HepG2 (cell line): ENCODE measurements around the gene SNX3. TPM values are rescaled to one million over a fixed set of nuclear protein-coding genes. Genes with fewer than 3 reads are reported as not detected.

Experiments
- AHDC1 ChIP-seq: sonication (generic); formaldehyde crosslinking; IDR thresholded peaks from 2 replicates; pipeline ENCODE4 v1.5.1; 2020; ENCODE audit warnings: mild to moderate bottlenecking, missing genetic modification reagents, borderline replicate concordance
- ASH2L ChIP-seq: fragments of 300-600, 200-600 bp; sonication (generic); IDR thresholded peaks from 2 replicates; pipeline ENCODE4 v1.7.0; 2017; ENCODE audit warnings: low read depth, mild to moderate bottlenecking, moderate library complexity, mixed read lengths, low read length; ENCODE audit not compliant: insufficient read length
- EED ChIP-seq: sonication (generic); formaldehyde crosslinking; IDR thresholded peaks from 2 replicates; pipeline ENCODE4 v1.5.0; 2020; ENCODE audit warnings: mild to moderate bottlenecking, missing genetic modification reagents
- HNRNPK ChIP-seq: fragments of 200-400 bp; formaldehyde crosslinking; IDR thresholded peaks from 2 replicates; pipeline ENCODE4 v1.6.1; 2018; ENCODE audit warnings: low read length, low read depth, moderate library complexity, mild to moderate bottlenecking; ENCODE audit not compliant: poor library complexity, severe bottlenecking
- IRF9 ChIP-seq: sonication (generic); formaldehyde crosslinking; IDR thresholded peaks from 2 replicates; pipeline ENCODE4 v1.8.0; 2022; ENCODE audit warnings: missing genetic modification reagents, mild to moderate bottlenecking, borderline replicate concordance
- KDM6A ChIP-seq: IDR thresholded peaks from 2 replicates; pipeline ENCODE4 v1.6.1; 2016; ENCODE audit warnings: low read depth
- MIER3 ChIP-seq: IDR thresholded peaks from 2 replicates; pipeline ENCODE4 v1.6.1; 2016; ENCODE audit warnings: missing compliant biosample characterization, borderline replicate concordance
- RARA ChIP-seq: IDR thresholded peaks from 2 replicates; pipeline ENCODE4 v1.6.1; 2016; ENCODE audit warnings: missing genetic modification reagents, missing compliant biosample characterization
- YEATS2 ChIP-seq: sonication (generic); formaldehyde crosslinking; IDR thresholded peaks from 2 replicates; pipeline ENCODE4 v1.4.0; 2020; ENCODE audit warnings: missing genetic modification reagents, borderline replicate concordance
- YEATS4 ChIP-seq: sonication (generic); formaldehyde crosslinking; IDR thresholded peaks from 2 replicates; pipeline ENCODE4 v1.4.0; 2020; ENCODE audit warnings: missing genetic modification reagents, borderline replicate concordance
- ZBTB44 ChIP-seq: sonication (generic); formaldehyde crosslinking; IDR thresholded peaks from 2 replicates; pipeline ENCODE4 v1.4.0; 2020; ENCODE audit warnings: missing genetic modification reagents
- ZC3H4 ChIP-seq: sonication (generic); formaldehyde crosslinking; IDR thresholded peaks from 2 replicates; pipeline ENCODE4 v1.4.0; 2020; ENCODE audit warnings: missing genetic modification reagents, borderline replicate concordance
- ZNF136 ChIP-seq: sonication (generic); formaldehyde crosslinking; IDR thresholded peaks from 2 replicates; pipeline ENCODE4 v1.8.1; 2022; ENCODE audit warnings: low read depth, mild to moderate bottlenecking, moderate library complexity, missing genetic modification reagents
- ZNF275 ChIP-seq: sonication (generic); formaldehyde crosslinking; IDR thresholded peaks from 2 replicates; pipeline ENCODE4 v1.8.0; 2022; ENCODE audit warnings: missing genetic modification reagents, mild to moderate bottlenecking, inconsistent platforms, borderline replicate concordance
- ZNF34 ChIP-seq: sonication (generic); formaldehyde crosslinking; IDR thresholded peaks from 2 replicates; pipeline ENCODE4 v1.4.0; 2020; ENCODE audit warnings: mild to moderate bottlenecking, missing genetic modification reagents, borderline replicate concordance
- ZNF709 ChIP-seq: sonication (generic); formaldehyde crosslinking; IDR thresholded peaks from 2 replicates; pipeline ENCODE4 v1.5.0; 2020; ENCODE audit warnings: mild to moderate bottlenecking, missing genetic modification reagents
- polyA plus RNA-seq, 8 experiments: library from polyadenylated mRNA; depleted of rRNA in 3 of 8; stranded (reverse) in 7 of 8; unstranded in 1 of 8; fragments of >200 nt; fragmentation: Illumina TruSeq in 4 of 8; extraction: Trizol in 4 of 8; gene quantifications; 2 replicates each; pipeline versions ENCODE4 v1.2.1 to v1.2.3, GENCODE V29; 2011 to 2016; ENCODE audit warnings: low read depth in 4 of 8, missing spikeins in 1 of 8, mixed read lengths in 1 of 8; ENCODE audit not compliant: insufficient read depth in 1 of 8
- total RNA-seq, 5 experiments: library from RNA; depleted of rRNA; stranded (reverse); fragments of >200 nt; fragmentation: Illumina TruSeq; extraction: Trizol; gene quantifications; 2 replicates each; pipeline ENCODE4 v1.2.3, GENCODE V29; 2016; ENCODE audit warnings: low read depth in 1 of 5

Gene SNX3
- total and polyA plus RNA-seq, 2 of the 13 experiments (the other 11 are each of a cell fraction or from before 2014, with no cell fraction given) = 84.9 to 226 TPM

DNA sequence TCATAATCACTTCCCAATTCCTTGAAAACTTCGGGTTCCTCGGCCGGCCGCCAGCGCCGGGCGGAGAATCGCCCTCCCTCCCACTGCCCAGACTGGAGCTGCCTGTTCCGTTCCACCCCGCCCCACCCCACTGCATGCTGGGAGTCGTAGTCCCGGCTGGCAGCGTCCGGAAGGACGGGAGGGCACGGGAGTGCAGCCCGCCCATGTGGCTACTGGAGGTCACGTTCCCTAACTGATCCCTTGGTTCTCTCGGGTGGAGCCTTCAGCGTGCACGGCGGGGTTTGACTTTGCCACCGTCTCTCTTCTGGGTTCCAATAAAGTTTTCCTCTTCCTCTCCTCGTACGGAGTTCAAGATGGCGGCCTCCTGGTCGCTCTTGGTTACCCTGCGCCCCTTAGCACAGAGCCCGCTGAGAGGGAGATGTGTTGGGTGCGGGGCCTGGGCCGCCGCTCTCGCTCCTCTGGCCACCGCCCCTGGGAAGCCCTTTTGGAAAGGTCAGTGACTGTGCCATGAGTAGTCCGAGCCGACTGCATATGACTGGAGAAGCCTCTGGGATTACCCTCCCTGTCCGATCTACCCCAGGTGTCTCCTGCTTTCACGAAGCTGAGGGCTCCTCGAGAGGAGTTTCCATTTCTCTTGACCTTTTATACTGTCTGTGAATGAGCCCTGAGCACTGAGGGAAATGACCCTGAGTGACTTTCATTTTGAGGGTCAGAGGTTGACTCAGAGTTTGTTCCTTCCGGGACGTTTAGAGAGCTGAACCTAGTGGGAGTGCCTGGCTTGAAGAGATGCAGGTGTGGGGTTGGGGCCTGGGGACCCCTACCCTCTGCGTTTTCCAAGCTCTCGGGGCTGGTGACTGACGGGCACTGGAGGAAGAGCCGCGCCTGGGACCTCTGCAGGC is 34.1 kb upstream of the SNX3 start, which contains the start of gene AFG1L (continued):
- TF ChIP-seq YEATS2 (CRISPR knock-in tag) (0 out of 2 replicates have a peak, but pooled peaks have one; percentile 71), IRF9 (CRISPR knock-in tag) (peak; percentile 89), ZNF34 (CRISPR knock-in tag) (no peak), EED (peak; percentile 68; the same call in 1 of the 2 replicates), AHDC1 (CRISPR knock-in tag) (peak; percentile 56), RARA (CRISPR knock-in tag) (0 out of 2 replicates have a peak, but pooled peaks have one; percentile 31), MIER3 (CRISPR knock-in tag) (0 out of 2 replicates have a peak, but pooled peaks have one; percentile 82), ZNF275 (CRISPR knock-in tag) (no peak), ZC3H4 (CRISPR knock-in tag) (no peak), ZNF709 (CRISPR knock-in tag) (0 out of 2 replicates have a peak, but pooled peaks have one; percentile 78), HNRNPK (no peak), ASH2L (peak; percentile 84), ZNF136 (CRISPR knock-in tag) (peak; percentile 76; the same call in 1 of the 2 replicates), YEATS4 (CRISPR knock-in tag) (peak; percentile 96), ZBTB44 (CRISPR knock-in tag) (no peak), KDM6A (no peak)
